Measurements from ENCODE around the gene KRTAP10-1.

The KRTAP10-1 gene

DNA sequence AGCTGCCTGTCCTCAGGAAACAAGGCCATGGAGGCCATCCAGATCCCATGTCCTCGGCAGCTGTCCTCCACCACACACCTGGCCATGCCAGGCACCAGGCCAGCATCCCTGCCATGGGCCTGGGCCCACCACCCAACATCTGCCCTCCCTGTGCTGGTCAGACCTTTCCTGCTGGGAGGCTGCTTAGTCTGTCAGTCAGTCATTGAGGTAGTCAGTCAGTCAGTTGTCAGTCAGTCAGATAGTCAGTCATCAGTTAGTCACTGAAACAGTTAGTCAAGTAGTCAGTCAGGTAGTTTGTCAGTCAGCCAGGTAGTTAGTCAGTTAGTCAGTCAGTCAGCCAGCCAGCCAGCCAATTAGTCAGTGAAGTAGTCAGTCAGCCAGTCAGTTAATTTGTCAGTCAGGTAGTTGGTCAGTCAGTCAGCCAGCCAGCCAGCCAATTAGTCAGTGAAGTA is 17.2 kb downstream of the KRTAP10-1 start:
- Histone ChIP-seq H3K9me3 (ENCODE audit: control insufficient read depth, low read length) (no peaks in the 10 kb centered on the region), H3K4me3 (ENCODE audit: insufficient read depth, low read depth, low read length, poor library complexity, severe bottlenecking) (no peak overlapping the region), H3K27ac (ENCODE audit: insufficient read depth, low read length, poor library complexity, severe bottlenecking) (no peak overlapping the region), H3K27me3 (replicated peaks; ENCODE audit: control insufficient read depth, insufficient read depth, low read length, poor library complexity, severe bottlenecking) (no peaks in the 10 kb centered on the region), H3K4me1 (ENCODE audit: control insufficient read depth, insufficient read depth, low read length, poor library complexity, severe bottlenecking) (no peaks in the 10 kb centered on the region), H3K36me3 (ENCODE audit: control insufficient read depth, insufficient read depth, low read length) (no peaks in the 10 kb centered on the region)
- DNase-seq, result no peak

DNA sequence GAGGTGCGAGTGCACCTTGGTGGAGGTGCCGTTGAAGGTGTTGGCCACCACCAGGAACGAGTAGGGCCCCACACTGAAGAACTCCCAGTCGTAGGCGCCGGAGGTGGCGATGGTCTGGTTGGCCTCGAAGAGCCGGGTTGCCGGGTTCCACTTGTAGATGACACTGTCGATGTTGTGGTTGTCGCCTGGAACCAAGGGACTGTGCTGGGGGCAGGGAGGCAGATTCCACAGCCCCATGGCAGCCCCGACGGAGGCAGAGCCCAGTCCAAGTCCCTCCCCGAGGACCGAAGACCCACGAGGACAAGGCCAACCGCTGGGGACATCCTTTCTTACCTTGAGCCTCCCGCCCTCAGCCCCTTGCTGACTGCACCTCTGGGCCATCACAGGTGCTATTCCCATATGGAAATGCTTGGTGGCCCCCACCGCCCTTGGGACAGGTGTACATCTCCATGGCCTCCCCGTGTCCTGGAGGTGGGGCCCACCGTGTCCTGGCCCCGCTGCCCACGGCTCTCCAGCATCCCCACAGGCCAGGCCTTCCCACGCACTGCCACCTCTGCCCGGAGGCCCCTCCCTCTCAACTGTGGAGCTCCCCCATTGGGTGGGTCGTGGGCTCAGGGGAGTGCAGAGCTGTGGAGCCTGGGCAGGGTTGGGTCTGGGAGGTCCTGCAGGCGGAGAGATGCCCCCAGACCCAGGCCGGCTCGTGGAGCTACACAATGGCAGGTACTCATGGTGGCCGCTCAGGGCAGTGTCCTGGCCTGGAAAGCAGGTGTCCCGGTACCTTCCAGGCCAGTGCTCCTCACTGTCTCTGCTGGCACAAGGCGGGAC is 17.9 kb downstream of the KRTAP10-1 start:
- Histone ChIP-seq H3K4me1 (ENCODE audit: control insufficient read depth, insufficient read depth, low read length, poor library complexity, severe bottlenecking) (no peaks in the 10 kb centered on the region), H3K27me3 (replicated peaks; ENCODE audit: control insufficient read depth, insufficient read depth, low read length, poor library complexity, severe bottlenecking) (no peaks in the 10 kb centered on the region), H3K27ac (ENCODE audit: insufficient read depth, low read length, poor library complexity, severe bottlenecking) (no peak overlapping the region), H3K36me3 (ENCODE audit: control insufficient read depth, insufficient read depth, low read length) (no peaks in the 10 kb centered on the region), H3K9me3 (ENCODE audit: control insufficient read depth, low read length) (no peaks in the 10 kb centered on the region), H3K4me3 (ENCODE audit: insufficient read depth, low read depth, low read length, poor library complexity, severe bottlenecking) (no peak overlapping the region)
- DNase-seq, result no peak

DNA sequence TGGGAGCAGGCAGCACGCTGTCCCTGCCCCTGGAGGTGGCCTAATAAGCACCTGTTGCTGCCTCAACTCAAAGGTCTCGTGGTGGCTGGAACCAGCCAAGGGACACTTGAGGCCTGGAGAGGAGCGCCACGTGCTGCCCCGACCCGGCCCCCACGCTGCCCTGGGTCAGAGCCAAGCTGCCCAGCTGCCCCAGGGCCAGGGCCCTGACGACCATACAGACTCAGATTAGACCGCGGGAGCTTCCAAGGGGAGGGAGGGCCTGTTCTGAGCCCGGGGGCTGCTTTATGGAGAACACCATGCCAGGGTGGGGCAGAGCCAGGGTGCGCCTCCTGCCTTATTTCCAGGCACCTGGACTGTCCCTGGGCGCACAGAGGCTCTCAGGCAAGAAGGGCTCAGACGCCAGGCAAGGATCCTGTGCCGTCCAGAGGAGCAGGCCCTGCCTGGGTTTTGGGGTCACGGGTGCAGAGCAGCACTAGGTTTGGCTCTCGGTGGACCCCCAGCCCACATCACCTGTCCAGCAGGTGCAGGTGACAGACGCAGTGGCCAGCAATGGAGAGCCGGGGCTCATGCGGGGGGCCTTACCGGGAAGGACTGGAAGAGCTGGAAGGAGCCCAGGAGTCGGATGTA is 18.6 kb downstream of the KRTAP10-1 start:
- no peaks in the 10 kb centered on the region for H3K4me1 ChIP-seq (ENCODE audit: control insufficient read depth, insufficient read depth, low read length, poor library complexity, severe bottlenecking)
- H3K4me3 ChIP-seq (ENCODE audit: insufficient read depth, low read depth, low read length, poor library complexity, severe bottlenecking), result no peak overlapping the region
- DNase-seq, result no peak
- H3K9me3 ChIP-seq (ENCODE audit: control insufficient read depth, low read length), result no peaks in the 10 kb centered on the region
- H3K36me3 ChIP-seq (ENCODE audit: control insufficient read depth, insufficient read depth, low read length), result no peaks in the 10 kb centered on the region
- H3K27me3 ChIP-seq (replicated peaks; ENCODE audit: control insufficient read depth, insufficient read depth, low read length, poor library complexity, severe bottlenecking), result no peaks in the 10 kb centered on the region
- H3K27ac ChIP-seq (ENCODE audit: insufficient read depth, low read length, poor library complexity, severe bottlenecking), result no peak overlapping the region

DNA sequence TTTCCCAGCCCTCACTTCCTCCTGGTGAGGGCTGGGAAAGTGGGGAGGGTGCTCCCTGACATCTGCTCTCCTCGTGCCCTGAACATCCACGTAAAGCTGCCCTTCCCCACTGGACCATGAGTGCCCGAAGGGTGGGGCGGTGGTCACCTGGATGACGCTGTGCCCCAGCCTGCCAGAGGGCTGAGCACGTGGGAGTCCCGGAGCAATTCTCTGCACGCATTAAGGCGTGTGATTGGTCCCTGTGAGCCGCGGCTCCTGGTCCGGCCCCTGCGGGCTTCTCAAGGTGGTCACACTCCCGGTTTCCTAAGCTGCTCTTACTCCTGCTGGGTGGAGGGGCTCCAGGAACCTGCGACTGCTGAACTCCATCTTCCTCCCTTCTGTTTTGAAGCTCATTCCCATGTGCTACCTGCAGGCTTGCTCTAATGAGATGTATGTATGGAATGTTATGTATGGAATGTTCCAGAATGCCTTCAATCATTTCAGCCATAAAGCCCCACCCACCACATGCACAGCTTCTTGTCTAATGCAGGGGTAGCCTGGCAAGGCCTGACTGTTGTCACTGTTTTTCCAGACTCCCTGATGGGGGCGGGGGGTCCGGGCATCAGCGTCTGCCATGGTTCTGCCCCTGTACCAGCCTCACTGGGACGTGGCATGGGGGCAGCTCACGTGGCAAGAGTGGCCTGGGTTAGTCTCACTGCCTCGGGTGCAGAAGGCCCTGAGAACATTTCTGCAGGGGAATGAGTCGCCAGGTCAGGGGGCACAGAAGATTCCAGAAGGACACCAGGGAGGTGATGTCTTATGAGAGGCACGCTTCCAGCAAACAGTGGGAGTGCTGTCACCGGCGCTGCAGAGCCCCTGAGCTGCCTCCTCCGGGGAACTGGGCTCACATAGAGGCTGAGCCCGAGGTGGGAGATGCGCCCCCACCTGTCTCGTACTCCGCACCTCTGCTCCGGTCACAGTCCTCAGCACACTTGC is 19.4 kb downstream of the KRTAP10-1 start:
- no peak for DNase-seq
- Histone ChIP-seq H3K36me3 (ENCODE audit: control insufficient read depth, insufficient read depth, low read length) (no peaks in the 10 kb centered on the region), H3K4me3 (ENCODE audit: insufficient read depth, low read depth, low read length, poor library complexity, severe bottlenecking) (no peak overlapping the region), H3K9me3 (ENCODE audit: control insufficient read depth, low read length) (no peaks in the 10 kb centered on the region), H3K4me1 (ENCODE audit: control insufficient read depth, insufficient read depth, low read length, poor library complexity, severe bottlenecking) (no peaks in the 10 kb centered on the region), H3K27me3 (replicated peaks; ENCODE audit: control insufficient read depth, insufficient read depth, low read length, poor library complexity, severe bottlenecking) (no peaks in the 10 kb centered on the region), H3K27ac (ENCODE audit: insufficient read depth, low read length, poor library complexity, severe bottlenecking) (no peak overlapping the region)

DNA sequence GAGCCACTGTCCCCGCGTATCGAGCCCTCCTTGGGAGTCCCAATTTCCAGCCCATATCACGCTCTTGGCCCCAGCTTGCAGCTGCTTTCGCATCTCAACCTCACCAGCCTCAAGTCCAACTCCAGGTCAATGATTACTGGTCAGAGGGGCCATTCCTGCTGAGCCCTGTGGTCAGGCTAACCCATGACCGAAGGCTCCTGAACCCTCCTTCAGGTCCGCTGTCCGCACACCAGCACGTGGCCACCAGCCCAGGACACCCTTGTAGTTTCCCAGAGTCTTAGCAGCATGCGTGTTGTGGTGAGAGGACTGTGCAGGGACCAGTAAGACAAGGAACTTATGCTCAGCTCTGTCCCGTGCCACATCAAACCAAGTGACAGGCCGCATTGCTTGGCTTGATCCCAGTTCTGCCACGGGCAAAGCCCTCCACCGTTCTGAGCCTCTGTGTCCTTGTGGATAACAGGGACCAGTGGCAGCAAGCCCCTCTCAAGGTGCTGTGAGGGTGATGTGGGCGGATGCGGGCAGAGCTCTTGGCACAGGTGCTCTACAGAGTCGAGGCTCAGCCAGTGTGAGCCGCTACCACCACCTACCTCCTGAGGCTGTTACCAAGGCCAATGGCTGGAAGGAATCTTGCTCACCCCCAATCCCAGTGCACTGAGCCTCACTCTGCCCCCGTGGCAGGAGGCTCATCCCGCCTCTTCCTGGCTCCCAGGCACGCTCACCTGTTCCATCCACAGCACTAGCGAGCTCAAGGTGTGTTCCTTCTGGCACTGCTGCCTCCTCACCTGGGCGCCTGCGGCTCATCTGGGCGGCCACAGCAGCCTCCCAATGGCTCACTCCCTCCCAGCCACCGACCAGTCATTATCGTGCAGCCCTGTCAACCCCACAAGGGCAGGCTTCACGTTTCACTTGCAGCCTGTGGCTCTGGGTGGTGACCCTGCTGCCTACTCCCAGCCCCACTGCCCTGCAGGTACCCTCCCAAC is 20.4 kb downstream of the KRTAP10-1 start:
- H3K4me3 ChIP-seq (ENCODE audit: insufficient read depth, low read depth, low read length, poor library complexity, severe bottlenecking), result no peak overlapping the region
- H3K27me3 ChIP-seq (replicated peaks; ENCODE audit: control insufficient read depth, insufficient read depth, low read length, poor library complexity, severe bottlenecking), result no peaks in the 10 kb centered on the region
- no peaks in the 10 kb centered on the region for H3K36me3 ChIP-seq (ENCODE audit: control insufficient read depth, insufficient read depth, low read length)
- no peak overlapping the region for H3K27ac ChIP-seq (ENCODE audit: insufficient read depth, low read length, poor library complexity, severe bottlenecking)
- no peak for DNase-seq
- H3K4me1 ChIP-seq (ENCODE audit: control insufficient read depth, insufficient read depth, low read length, poor library complexity, severe bottlenecking), result no peaks in the 10 kb centered on the region
- H3K9me3 ChIP-seq (ENCODE audit: control insufficient read depth, low read length), result no peaks in the 10 kb centered on the region

DNA sequence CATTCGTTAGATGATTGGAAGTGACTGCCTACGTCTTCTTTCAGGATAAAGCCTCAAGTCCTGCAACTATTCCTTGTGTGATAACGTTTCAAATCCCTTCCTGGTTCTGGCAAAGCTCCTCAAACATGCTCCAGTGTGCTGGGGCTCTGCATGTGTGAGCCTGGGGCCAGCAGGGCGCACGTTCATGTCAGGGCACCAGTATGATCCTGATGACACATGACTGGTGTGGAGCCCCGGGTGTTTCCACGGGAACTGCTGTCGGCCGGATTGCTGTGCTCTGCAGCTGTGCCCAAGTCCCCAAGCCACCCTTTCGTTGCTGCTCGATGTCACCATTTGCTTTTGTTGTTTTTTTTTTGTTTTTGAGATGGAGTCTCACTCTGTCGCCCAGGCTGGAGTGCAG is 21.3 kb downstream of the KRTAP10-1 start:
- Histone ChIP-seq H3K27me3 (replicated peaks; ENCODE audit: control insufficient read depth, insufficient read depth, low read length, poor library complexity, severe bottlenecking) (no peaks in the 10 kb centered on the region), H3K36me3 (ENCODE audit: control insufficient read depth, insufficient read depth, low read length) (no peaks in the 10 kb centered on the region), H3K27ac (ENCODE audit: insufficient read depth, low read length, poor library complexity, severe bottlenecking) (no peak overlapping the region), H3K4me1 (ENCODE audit: control insufficient read depth, insufficient read depth, low read length, poor library complexity, severe bottlenecking) (no peaks in the 10 kb centered on the region), H3K9me3 (ENCODE audit: control insufficient read depth, low read length) (no peaks in the 10 kb centered on the region), H3K4me3 (ENCODE audit: insufficient read depth, low read depth, low read length, poor library complexity, severe bottlenecking) (no peak overlapping the region)
- DNase-seq, result no peak

DNA sequence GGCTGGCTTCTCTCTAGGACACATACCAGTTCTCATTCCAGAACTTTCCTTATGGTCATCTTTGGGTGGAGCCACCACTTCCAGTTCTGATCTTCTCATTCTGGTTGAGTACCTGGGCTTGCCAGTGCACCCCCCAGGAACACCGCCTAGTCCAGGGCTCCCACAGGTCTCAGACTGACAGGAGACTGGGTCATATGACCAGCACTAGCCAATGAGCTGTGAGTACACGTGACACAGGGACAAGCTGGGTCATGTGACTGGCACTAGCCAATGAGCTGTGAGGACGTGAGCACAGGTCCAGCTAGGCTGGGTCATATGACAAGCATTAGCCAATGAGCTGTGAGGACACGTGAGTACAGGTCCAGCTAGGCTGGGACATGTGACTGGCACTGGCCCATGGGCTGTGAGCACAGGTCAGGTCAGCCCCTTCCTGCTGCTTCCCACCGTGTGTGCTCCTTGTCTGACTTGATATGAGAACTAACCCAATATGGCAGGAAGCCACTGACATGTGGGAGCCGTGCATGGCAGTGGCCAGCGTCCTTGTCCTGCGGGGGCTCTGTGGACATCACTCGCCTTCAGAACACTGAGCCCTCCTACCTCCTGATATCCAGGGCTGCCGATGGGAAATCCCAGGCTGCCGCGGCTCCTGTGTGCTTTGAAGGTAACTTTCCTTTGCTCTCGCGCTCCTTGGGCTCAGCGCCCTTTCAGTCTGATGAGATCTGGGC is 22.7 kb downstream of the KRTAP10-1 start:
- Histone ChIP-seq H3K9me3 (ENCODE audit: control insufficient read depth, low read length) (no peaks in the 10 kb centered on the region), H3K4me3 (ENCODE audit: insufficient read depth, low read depth, low read length, poor library complexity, severe bottlenecking) (no peak overlapping the region), H3K36me3 (ENCODE audit: control insufficient read depth, insufficient read depth, low read length) (no peaks in the 10 kb centered on the region), H3K27ac (ENCODE audit: insufficient read depth, low read length, poor library complexity, severe bottlenecking) (no peak overlapping the region), H3K27me3 (replicated peaks; ENCODE audit: control insufficient read depth, insufficient read depth, low read length, poor library complexity, severe bottlenecking) (no peaks in the 10 kb centered on the region), H3K4me1 (ENCODE audit: control insufficient read depth, insufficient read depth, low read length, poor library complexity, severe bottlenecking) (no peaks in the 10 kb centered on the region)
- no peak for DNase-seq

DNA sequence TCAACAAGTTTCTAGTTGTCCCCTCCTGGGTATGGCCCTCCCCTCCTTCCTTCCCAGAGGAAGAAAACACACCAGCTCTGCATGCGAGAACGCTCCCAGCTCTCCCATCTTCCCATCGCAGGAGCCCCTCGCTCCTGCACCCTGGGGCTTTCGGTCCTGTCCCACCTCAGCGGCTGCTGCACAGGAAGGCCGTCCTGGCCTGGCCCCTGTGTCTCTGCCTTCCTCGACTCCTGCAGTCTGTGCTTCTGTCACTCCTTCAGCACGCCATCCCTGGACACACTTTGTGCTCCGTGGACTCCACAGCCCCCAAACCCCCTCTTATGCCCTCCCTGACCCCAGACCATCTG is 23.2 kb downstream of the KRTAP10-1 start:
- H3K27me3 ChIP-seq (replicated peaks; ENCODE audit: control insufficient read depth, insufficient read depth, low read length, poor library complexity, severe bottlenecking), result no peaks in the 10 kb centered on the region
- DNase-seq, result no peak
- H3K4me1 ChIP-seq (ENCODE audit: control insufficient read depth, insufficient read depth, low read length, poor library complexity, severe bottlenecking), result no peaks in the 10 kb centered on the region

DNA sequence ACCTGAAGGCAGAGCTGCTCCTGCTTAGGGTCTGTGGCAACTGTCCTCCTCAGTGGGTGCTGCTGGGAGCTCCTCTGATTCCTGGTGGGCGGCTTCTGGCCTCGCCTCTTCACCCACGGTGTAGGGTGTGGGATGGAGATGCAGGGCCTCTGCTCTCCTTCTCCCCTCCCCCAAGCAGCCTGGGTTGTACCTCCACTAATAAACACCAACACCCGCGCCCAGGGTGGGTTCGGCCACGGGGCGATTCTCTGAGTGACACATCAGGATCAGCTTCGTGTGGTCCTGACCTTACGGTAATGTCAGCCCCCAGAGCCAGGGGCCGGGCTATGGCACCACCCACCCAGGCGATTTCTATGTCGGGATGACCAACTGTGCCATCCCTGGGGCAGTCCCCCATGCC is 23.7 kb downstream of the KRTAP10-1 start:
- no peak for DNase-seq
- Histone ChIP-seq H3K4me1 (ENCODE audit: control insufficient read depth, insufficient read depth, low read length, poor library complexity, severe bottlenecking) (no peaks in the 10 kb centered on the region), H3K9me3 (ENCODE audit: control insufficient read depth, low read length) (no peaks in the 10 kb centered on the region), H3K27me3 (replicated peaks; ENCODE audit: control insufficient read depth, insufficient read depth, low read length, poor library complexity, severe bottlenecking) (no peaks in the 10 kb centered on the region), H3K36me3 (ENCODE audit: control insufficient read depth, insufficient read depth, low read length) (no peaks in the 10 kb centered on the region), H3K4me3 (ENCODE audit: insufficient read depth, low read depth, low read length, poor library complexity, severe bottlenecking) (no peak overlapping the region), H3K27ac (ENCODE audit: insufficient read depth, low read length, poor library complexity, severe bottlenecking) (no peak overlapping the region)

More for the DNA sequence above, 23.2 kb downstream of the KRTAP10-1 start:
- Histone ChIP-seq H3K4me3 (ENCODE audit: insufficient read depth, low read depth, low read length, poor library complexity, severe bottlenecking) (no peak overlapping the region), H3K36me3 (ENCODE audit: control insufficient read depth, insufficient read depth, low read length) (no peaks in the 10 kb centered on the region), H3K9me3 (ENCODE audit: control insufficient read depth, low read length) (no peaks in the 10 kb centered on the region), H3K27ac (ENCODE audit: insufficient read depth, low read length, poor library complexity, severe bottlenecking) (no peak overlapping the region)
